Esophagus squamous epithelium (tissue), 4 donors: ENCODE measurements around the gene TRIM50.

Experiments used
- POLR2A ChIP-seq, 4 donors: fragments of 450-650 bp; IDR thresholded peaks; one replicate each; pipeline ENCODE4 v1.6.1; 2017; ENCODE audit warnings: antibody characterized with exemption in 4 of 4, mild to moderate bottlenecking in 4 of 4, moderate library complexity in 3 of 4
- TF ChIP-seq, protein P1 (sequence below), 6 experiments: fragments of 450-650 bp in 4 of 6; fragments of 200-600 bp in 2 of 6; sonication (generic) in 2 of 6; IDR thresholded peaks; one replicate each; pipeline ENCODE4 v1.5.1; 2016 to 2019; ENCODE audit warnings: antibody characterized with exemption in 6 of 6, mild to moderate bottlenecking in 4 of 6, moderate library complexity in 4 of 6

DNA sequence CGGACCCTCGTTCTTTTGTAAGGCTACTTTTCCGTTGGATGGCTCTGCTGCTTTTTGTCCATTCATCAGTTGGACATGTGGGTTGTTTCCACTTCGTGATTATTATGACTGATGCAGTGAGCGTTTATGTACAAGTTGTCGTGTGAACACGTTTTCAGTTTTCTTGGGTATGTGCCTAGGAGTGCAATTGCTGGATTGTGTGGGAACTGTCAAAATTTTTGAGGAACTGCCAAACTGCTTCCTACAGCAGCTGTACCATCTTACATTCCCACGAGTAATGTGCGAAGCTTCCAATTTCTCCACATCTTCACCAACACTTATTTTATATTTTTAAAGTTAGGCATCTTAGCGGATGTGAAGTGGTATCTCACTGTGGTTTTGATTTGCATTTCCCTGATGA is 10.4 kb upstream of the TRIM50 start:
- TF ChIP-seq, protein P1, sequence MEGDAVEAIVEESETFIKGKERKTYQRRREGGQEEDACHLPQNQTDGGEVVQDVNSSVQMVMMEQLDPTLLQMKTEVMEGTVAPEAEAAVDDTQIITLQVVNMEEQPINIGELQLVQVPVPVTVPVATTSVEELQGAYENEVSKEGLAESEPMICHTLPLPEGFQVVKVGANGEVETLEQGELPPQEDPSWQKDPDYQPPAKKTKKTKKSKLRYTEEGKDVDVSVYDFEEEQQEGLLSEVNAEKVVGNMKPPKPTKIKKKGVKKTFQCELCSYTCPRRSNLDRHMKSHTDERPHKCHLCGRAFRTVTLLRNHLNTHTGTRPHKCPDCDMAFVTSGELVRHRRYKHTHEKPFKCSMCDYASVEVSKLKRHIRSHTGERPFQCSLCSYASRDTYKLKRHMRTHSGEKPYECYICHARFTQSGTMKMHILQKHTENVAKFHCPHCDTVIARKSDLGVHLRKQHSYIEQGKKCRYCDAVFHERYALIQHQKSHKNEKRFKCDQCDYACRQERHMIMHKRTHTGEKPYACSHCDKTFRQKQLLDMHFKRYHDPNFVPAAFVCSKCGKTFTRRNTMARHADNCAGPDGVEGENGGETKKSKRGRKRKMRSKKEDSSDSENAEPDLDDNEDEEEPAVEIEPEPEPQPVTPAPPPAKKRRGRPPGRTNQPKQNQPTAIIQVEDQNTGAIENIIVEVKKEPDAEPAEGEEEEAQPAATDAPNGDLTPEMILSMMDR (IDR thresholded peaks at IDR 0.05): no peak
- no peak for TF ChIP-seq POLR2A (IDR thresholded peaks at IDR 0.05)
